M059J (cell line): ENCODE results near the gene GSK3A. TPM values are rescaled to one million over a fixed set of nuclear protein-coding genes. Genes with fewer than 3 reads are reported as not detected.
A peak's percentile ranks its signal among the peaks of the same experiment; 100 is the strongest.

ENCODE experiments used
- DNase-seq: peaks from one replicate; pipeline ENCODE4 v3.0.0-alpha.2; 2012; ENCODE audit warnings: low read depth
- total RNA-seq: library from RNA; depleted of rRNA; stranded (reverse); fragments of >200 nt; shearing (Covaris generic); gene quantifications from 2 replicates; pipeline ENCODE4 v1.2.3, GENCODE V29; 2014

GSK3A gene
- total RNA-seq, 1 experiment from 2014 or later, result 32.7 TPM

DNA sequence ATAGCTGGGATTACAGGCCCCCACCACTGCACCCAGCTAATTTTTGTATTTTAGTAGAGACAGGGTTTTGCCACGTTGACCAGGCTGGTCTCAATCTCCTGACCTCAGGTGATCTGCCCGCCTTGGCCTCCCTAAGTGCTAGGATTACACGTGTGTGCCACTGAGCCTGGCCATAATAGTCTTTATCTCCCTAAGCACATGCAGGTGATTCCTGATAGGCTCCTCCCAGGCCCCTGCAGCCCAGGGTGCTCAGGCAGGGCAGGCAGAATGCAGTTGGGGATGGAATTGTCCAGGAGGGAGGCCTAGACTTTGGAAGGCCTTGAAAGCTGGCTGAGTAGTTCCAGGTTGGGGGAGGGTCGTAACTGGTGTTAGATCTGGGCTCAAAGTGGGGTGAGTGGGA is 13.8 kb downstream of the GSK3A start:
- no peak for DNase-seq

DNA sequence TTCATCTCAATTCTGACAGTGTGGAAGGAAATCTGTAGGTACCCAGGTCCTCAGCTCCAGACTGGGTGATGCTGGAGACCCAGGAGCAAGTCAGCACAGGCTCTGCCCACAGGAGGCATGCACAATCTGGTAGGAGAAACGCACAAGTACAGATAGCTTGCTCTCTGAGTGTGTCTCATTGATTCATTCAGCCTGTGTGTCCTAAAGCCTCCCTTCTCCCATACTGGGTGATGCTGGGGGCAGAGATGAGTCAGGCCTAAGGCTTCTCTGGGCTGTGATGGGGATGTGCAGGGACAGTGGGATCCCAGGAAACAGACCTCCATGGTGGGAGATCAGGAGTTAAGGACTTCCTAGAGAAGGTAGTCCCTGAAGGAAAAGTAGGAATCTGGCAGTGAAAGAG is 15.5 kb downstream of the GSK3A start:
- no peak for DNase-seq

DNA sequence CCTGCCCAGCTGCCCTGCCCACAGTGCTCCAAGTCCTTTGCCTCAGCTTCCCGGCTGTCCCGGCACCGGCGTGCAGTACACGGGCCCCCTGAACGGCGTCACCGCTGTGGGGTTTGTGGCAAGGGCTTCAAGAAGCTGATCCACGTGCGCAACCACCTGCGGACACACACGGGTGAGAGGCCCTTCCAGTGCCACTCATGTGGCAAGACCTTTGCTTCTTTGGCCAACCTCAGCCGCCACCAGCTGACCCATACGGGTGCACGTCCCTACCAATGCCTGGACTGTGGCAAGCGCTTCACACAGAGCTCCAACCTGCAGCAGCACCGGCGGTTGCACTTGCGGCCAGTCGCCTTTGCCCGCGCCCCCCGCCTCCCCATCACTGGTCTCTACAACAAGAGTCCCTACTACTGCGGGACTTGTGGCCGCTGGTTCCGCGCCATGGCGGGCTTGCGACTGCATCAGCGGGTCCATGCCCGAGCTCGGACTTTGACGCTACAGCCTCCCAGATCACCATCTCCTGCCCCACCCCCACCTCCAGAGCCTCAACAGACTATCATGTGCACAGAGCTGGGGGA is 16.6 kb downstream of the GSK3A start:
- DNase-seq, result no peak

DNA sequence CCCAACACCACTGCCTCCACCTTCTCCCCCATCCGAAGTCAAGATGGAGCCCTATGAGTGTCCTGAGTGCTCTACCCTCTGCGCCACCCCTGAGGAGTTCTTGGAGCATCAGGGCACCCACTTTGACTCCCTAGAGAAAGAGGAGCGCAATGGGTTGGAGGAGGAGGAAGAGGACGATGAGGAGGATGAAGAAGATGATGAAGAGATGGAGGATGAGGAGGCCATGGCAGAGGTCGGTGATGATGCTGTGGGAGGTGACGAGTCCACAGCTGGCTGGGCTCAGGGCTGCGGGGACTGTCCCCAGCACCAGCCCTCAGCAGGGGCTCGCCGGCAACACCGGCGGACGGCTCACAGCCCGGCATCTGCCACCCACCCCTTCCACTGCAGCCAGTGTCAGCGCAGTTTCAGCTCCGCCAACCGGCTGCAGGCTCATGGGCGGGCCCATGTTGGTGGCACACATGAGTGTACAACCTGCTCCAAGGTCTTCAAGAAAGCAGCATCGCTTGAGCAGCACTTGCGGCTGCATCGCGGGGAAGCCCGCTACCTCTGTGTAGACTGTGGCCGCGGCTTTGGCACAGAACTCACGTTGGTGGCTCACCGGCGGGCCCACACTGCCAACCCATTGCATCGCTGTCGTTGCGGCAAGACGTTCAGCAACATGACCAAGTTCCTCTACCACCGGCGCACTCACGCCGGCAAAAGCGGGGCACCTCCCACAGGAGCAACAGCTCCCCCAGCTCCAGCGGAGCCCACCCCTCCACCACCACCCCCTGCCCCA is 17.3 kb downstream of the GSK3A start:
- DNase-seq, result no peak

DNA sequence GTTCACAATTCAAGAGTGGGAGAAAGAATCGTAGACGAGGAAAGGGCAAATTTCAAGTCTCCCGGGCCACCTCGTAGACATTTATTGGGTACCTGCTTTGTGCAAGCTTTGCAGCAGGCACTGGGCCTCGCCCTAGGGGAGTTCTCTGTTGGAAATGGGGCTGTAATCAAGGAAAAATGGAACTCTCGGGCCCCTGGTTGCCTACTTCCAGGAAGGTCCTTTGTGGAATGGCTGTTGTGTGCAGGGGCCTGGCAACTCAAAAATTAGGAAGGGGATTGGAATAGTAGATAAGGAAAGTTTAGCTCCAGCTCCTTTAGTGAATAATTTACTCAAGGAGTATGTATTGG is 21.7 kb downstream of the GSK3A start:
- no peak for DNase-seq

DNA sequence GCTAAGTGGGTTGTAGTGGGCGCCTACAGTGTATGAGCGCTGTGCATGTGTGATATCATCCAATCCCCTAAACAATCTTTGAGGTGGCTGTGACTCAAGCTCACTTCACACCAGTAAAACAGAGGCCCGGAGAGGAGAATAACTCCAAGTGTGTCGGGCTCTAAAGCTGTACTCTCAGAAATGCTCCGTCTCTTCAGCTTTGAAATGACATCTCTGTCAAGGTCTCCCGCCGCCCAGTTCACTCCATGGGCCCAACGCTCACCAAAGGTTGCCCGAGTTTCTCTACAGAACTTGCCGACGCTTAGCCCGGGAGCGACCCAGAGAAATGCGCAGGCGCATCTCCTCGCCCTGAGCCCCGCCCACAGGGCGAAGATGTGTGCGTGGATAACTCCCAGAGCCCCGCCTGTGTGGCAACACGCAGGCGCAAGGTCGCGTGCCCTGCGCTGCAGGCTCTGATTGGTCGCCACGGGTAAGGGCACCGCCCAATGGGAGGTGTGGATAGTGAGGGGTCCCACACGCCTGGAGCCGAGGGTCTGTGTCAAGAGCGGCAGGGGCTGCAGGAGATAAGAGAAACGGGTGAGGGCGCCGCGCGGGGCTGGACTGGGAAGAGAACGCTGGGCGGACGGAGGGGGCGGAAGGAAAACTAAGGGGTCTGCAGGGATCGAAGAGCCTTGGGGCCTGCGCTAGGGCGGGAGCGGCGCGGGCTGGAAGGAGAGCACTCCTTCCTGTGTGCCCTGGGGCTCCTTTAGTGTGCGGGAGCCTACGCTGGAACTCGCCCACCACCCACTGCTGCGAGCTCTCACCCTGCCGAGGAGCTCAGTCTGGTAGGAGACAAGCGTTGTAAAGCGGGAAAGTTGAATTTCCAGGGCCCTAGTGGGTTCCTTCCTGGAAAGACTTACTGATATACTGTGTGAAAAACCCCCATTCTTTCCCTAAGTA is 22.3 kb downstream of the GSK3A start, which contains the start of gene ZNF526:
Gene ZNF526 (plus strand): TSS at position 501 of the 939 bp plus-strand sequence. CDS start 4,092 bp downstream, outside the sequence.
- peak; percentile 97 for DNase-seq

DNA sequence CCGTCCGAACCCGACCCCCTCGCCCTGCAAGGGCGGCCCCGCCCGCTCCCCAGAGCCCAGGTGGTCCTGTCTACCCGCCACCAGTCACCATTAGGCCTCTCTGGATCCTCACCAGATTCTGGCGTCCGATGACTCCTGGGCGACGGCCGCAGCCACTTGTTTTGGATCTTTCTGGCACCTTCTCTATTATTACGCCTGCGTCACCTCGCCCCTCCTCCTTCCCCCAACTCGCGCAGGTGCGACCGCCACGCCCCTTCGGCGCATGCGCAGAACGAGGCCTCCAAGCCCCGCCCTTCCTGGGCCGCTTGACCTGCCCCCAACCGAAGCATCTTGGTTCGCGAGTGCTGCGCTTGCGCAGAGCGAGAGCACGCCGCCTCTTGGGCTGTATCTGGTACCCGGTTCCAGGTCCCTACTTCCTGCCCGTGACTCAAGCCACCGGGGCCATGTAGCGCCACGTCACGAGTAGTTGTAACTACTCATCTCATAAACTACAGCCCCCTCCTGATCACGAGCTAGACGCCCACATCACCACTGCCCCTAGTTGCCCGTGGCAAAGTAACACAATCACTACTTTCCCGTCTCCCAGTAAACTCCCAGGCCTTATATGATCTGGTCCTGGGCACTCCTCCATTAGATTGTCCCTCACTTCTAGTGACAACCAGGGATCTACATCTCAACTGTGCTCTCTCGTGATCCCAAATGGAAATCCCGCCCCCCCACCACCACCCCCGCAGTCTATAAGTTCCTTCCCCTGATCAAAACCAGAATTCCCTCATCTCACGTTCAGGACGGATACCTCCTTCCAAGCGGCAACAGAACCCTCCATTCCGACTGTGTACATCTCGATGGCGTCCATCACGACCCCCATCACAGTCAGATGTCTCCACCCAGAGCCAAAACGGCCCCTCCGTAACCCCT is 24.6 kb downstream of the GSK3A start, which contains the start of gene DEDD2:
Gene DEDD2 (minus strand): TSS at position 158 of the 918 bp plus-strand sequence. CDS start 670 bp downstream, outside the sequence.
- peak; percentile 98 for DNase-seq

DNA sequence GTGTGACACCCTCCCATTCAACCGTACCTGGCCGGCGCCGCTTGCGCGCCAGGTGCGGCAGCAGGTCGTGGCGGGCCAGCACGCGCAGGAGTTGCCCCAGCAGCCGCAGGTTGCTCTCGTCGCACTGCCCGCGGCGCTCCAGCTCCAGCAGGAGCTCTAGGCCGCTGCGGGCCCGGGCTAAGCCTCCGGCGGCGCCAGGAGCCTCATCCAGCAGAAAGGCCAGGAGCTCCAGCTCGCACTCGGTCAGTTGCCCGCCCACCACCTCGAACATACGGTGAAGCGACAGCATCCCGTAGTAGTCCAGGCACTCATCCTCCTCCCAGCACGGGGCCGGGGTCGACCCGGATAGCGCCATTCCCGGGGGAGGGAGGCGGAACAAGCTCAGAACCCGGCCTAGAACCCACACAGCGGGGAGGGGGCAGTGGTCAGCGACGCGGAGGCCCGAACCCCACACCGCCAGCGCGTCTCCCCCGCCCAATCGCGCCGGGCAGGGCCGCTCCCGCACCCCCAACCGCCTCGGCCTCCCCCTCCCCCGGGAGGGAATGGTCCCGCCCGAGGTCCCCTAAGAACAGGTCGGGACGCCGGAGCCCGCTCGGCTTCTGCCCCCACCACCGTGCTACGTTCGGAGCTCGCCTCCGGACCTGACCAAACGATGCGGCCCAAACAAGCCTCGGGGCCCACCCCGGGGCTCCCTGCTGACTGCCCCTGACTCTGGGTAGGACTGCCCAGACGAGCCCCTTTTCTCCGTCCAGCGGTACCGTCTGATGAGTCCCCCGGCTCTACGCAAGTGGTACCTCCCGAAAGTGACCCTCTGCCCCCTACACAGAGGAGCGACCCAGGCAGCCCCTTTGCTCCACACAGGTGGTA is 25.5 kb downstream of the GSK3A start:
- DNase-seq, result peak; percentile 38

DNA sequence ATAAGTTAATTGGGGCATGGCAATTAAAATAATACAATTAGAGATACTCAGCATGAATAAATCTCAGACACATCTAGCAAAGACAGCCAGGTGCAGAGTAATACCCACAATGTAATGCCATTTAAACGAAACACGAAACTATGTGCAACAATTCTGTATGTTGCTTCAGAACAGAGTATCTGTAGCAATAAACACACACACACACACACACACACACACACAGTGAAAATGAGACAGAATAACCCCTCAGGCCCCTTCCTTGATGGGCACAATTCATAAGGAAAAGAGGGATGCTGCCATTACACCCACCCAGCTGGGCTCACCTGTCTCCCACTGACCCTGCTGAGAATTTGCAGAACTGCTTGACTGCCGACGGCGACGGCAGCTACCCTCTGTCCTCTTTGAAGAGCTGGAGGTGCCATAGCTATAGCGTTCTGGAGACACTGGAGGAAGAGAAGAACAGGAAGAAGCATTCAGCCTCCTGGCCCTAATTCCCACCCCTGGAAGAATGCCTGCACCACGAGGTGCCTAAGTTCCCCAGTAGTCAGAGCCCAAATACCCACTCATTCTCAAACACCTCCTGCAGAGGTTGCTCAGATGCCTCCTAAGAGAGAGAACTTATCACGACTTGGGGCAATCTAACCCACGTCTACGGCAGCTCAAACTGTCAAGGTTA is 27.5 kb downstream of the GSK3A start:
- DNase-seq, result no peak

DNA sequence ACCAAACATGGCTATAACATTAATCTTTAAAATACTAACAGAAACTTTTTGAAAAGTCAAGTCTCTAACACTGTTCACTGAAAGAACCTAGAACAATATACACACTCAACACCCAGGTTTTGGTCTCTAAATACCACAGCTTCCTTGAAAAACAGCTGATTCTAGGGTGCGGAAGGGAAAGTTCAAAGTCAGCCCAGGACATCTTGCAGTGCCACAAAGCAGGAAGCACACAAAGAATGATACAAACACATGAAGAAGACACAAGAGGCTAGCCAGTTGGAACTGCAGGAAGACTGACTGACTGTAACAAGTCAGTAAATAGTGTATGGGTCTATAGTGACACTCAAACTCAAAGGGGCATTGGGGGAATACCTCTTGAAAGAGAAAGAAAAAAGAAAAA is 29.5 kb downstream of the GSK3A start:
- DNase-seq, result no peak

DNA sequence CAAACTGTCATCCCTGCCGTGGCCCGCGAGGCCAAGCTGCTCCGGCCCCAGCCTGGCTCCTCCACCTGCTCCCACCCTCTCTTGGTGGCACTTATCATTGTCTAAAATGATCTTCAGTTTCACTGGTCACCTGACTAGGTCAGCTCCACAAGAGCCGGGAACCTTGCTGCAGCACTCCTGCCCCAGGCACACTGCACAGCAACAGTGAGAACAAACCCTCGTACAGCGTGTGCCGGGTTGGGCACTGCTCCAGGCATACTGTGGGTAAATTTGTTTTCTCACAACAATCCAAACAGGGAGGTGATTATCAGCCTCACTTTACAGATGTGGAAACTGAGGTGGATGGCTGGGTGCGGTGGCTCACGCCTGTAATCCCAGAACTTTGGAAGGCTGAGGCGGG is 33.8 kb downstream of the GSK3A start:
- peak; percentile 42 for DNase-seq

DNA sequence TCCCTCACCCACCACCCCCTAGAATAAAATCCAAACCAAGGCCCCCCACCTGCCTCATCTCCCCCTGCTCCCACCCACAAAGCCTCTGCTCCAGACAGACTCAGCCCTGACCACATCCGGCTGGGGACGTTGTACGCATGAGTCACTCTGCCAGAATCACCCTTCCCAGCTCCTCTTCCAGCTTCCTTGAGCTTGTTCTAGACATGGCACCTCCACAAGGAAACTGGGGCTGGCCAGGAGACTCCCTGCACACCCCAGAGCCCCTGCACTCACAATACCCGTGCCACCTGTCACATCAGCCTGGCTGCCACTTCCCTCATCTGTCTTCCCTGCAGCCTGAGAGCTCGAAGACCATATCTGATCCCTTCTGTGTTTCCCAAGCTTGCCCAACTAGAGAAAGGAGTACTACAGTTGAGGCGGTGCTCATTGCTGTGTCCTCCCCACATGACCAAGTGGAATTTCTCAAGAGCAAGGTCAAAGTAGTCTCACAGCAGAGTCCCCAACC is 34.6 kb downstream of the GSK3A start:
- peak; percentile 92 for DNase-seq

DNA sequence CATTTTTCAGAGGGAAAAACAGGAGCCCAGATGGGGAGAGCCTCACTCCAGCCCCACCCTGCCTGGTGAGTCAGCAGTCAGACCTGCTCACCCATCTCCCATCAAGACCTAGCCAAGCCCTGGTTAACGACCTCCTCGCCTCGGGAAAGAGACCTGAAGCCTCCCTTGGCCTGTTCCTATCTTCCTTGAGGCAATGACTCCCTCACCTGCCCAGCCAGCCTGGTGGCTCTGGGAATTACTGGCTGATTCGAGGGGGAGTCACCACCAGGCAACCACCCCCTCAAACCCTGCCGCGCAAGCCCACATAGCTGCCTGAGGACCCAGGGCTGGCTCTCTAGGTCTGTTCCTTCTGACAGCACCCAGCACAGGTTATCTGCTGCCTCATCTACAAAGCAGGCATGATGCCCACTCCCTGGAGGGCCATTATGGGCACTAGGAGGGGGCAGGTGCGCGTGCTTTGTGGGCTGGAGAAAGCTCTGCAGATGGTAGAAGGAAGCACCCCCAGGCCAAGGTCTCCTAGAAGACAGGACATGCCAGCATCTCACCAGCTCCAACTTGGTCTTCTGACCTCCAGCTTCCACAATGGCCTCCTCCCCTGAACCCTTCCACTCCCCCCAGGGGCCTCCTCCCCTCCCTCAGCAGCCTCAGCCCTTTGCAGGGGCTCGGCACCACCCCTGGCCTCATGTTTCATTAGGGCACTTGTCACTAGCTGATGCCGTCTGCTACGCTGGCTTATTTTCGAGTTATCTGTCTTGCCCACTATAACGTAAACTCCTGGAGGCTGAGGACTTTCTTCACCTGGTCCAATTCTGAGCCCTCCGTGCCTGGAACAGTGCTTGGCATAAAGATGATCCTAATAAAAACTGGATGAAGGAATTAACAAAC is 35.3 kb downstream of the GSK3A start:
- peak; percentile 83 for DNase-seq

DNA sequence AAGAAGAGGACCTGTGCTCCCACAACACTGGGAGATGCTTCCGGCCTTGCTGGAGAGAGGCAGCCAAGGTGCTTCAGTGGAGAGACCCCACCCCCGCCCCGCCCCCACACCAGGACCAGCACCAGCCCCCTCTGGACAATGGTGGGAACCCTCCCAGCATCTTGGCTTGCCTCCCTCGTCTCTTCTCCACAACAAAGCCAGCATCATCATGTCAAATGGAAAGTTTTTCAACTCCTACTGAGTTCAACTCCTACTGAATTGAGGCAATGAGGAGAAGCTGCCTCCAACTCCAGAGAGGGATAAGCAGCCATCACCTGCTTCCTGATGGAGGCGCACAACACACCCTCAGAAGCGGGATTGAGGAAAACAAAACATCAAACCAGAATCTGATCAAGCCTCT is 37.7 kb downstream of the GSK3A start:
- no peak for DNase-seq

DNA sequence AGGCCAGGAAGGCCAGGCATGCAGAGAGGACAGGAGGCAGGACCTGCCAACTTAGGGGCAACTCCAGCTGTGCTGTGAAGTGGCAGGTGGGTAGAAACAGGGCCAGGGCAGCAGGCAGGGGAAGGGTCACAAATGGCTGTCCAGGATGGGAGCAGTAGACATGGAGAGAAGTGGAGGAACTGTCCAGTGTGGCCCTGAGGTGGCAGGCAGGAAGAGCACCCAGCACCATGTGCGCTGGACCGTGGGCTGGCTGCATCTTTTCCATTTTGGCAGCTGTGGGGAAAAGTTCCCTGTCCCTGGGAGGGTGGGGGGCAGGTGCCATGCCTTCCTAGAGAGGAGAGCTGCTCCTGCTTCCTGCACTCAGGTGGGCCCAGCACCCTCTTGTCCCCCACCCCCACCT is 38.7 kb downstream of the GSK3A start:
- no peak for DNase-seq

DNA sequence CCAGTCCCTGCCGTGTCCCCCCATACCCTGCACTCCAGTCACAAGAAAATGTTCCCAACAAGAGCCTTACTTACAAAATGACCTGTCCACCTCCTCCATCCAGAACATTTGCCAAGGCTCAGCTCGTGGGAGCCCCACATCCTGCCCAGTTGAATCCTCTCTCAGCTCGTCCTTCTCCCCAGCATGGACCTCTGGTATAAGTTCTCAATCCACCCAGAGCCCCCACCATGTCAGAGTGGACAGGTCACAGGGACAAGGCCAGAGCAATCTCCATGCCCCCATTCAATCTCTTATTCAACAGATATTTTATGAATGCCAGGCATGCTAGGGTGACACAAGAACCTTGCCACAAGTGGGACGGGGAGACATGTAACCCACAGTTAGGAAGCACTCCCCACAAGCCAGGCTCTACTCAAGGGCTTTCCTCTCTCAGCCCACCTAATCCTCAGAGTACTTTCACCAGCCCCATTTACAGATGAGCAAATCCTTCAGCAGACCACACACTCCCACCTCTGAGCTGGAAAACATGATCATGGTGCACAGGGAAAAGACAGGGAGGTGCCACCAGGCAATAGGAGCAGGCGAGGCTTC is 40.0 kb downstream of the GSK3A start:
- DNase-seq, result no peak

DNA sequence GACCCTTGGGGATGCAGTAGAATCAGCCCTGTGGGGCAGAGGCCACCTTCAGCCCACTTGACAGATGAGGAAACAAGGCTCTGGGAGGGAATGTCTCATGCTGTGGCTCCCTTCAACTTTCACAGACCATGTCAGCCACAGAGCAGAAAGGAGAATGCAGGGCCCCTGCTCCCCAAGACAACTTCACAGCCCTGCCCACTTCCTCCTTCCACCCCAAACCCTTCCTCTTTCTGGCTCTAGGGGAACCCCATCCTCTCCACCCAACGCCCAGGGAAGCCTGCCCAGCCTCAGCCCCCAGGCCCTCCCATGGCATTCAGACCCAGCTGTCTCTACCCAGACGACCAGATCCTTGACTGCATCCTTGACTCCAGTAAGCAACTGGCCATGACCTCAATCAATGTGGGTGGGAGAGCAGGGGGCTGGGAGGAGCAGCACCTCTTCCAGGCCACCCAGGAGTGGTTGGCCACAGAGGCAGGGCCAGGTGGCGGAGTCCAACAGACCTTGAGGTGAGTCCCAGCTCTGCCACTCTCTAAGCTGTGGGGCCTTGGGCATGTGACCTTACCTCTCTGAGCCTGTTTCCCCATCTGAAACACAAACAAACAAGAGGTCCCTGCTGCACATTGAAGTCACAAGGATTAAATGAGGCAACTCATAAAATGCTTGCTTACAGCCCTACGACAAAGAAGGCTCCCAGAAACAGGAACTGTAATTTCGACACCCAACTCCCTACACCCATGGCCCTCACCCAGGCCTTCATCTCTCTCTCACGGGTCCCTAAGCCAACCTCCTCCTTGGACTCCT is 40.7 kb downstream of the GSK3A start:
- no peak for DNase-seq
